DND-41 (cell line): ENCODE data around the gene RPGRIP1L.

Experiments used
- ATAC-seq: fragments of 200-7000 bp; cut with Tn5 transposase; 3 replicates; pipeline ENCODE4 v1.9.1; 2021; ENCODE audit warnings: low read depth; ENCODE audit not compliant: insufficient read depth
- DNase-seq: peaks from one replicate; pipeline ENCODE4 v3.0.0-alpha.2; 2020
- H2AFZ ChIP-seq: 2 replicates; pipeline ENCODE4 v1.6.0; 2012; ENCODE audit warnings: low read depth, low read length
- H3K27ac ChIP-seq: 2 replicates; pipeline ENCODE4 v1.5.1; 2012; ENCODE audit warnings: low read length, inconsistent platforms
- H3K27me3 ChIP-seq: fragments of 200-600 bp; sonication (generic); 2 replicates; pipeline ENCODE4 v1.6.0; 2012; ENCODE audit warnings: low read length, mild to moderate bottlenecking, inconsistent platforms; ENCODE audit not compliant: insufficient read depth, poor library complexity
- H3K36me3 ChIP-seq: 2 replicates; pipeline ENCODE4 v1.5.1; 2012; ENCODE audit warnings: low read length, inconsistent platforms; ENCODE audit not compliant: insufficient read depth
- H3K4me1 ChIP-seq: 2 replicates; pipeline ENCODE4 v1.5.1; 2012; ENCODE audit warnings: mild to moderate bottlenecking, low read length; ENCODE audit not compliant: insufficient read depth
- H3K4me2 ChIP-seq: 2 replicates; pipeline ENCODE4 v1.6.0; 2012; ENCODE audit warnings: mild to moderate bottlenecking, moderate library complexity, low read length, inconsistent platforms; ENCODE audit not compliant: insufficient read depth
- H3K4me3 ChIP-seq, 2 experiments: fragments of 200-600 bp in 1 of 2; shearing (Covaris generic) in 1 of 2; 2 replicates each; pipeline ENCODE4 v1.5.1; 2012 to 2016; ENCODE audit warnings: inconsistent platforms in 2 of 2, low read length in 2 of 2, mild to moderate bottlenecking in 2 of 2, low read depth in 1 of 2, moderate library complexity in 1 of 2
- H3K79me2 ChIP-seq: 2 replicates; pipeline ENCODE4 v1.6.0; 2012; ENCODE audit warnings: low read length, inconsistent platforms; ENCODE audit not compliant: insufficient read depth
- H3K9ac ChIP-seq: 2 replicates; pipeline ENCODE4 v1.6.0; 2012; ENCODE audit warnings: low read depth, mild to moderate bottlenecking, inconsistent platforms, low read length, moderate library complexity
- H3K9me3 ChIP-seq: 2 replicates; pipeline ENCODE4 v1.5.1; 2012; ENCODE audit warnings: low read length, moderate library complexity, mild to moderate bottlenecking, inconsistent platforms; ENCODE audit not compliant: insufficient read depth, severe bottlenecking
- H4K20me1 ChIP-seq: 2 replicates; pipeline ENCODE4 v1.6.0; 2012; ENCODE audit warnings: low read length; ENCODE audit not compliant: insufficient read depth
- CTCF ChIP-seq: IDR thresholded peaks from 2 replicates; pipeline ENCODE4 v1.5.1; 2012; ENCODE audit warnings: borderline replicate concordance, low read length, moderate library complexity, mild to moderate bottlenecking; ENCODE audit not compliant: poor library complexity, severe bottlenecking; ENCODE audit errors: extremely low read depth
- EZH2 ChIP-seq: IDR thresholded peaks from 3 replicates; pipeline ENCODE4 v1.6.1; 2012; ENCODE audit warnings: borderline replicate concordance, low read depth, mild to moderate bottlenecking, moderate library complexity, low read length, inconsistent platforms; ENCODE audit not compliant: severe bottlenecking

RPGRIP1L gene

GRCh38 chr16:53609536-53609935 is 94.1 kb downstream of the RPGRIP1L start:
- TF ChIP-seq EZH2 (no peak), CTCF (no peak)

GRCh38 chr16:53608094-53608493 is 95.6 kb downstream of the RPGRIP1L start:
- Histone ChIP-seq H3K4me2 (no peak overlapping the region), H3K9ac (no peak overlapping the region), H3K27ac (no peak overlapping the region), H3K4me1 (no peaks in the 10 kb centered on the region), H3K79me2 (no peaks in the 10 kb centered on the region), H3K27me3 (no peaks in the 10 kb centered on the region), H2AFZ (no peak overlapping the region), H3K36me3 (peaks cover 10% of the 10 kb centered on the region; the same call in 1 of the 2 replicates), H4K20me1 (no peaks in the 10 kb centered on the region), H3K9me3 (no peaks in the 10 kb centered on the region), H3K4me3 (no peak overlapping the region)
- ATAC-seq: no peak
- no peak for DNase-seq
- TF ChIP-seq EZH2 (no peak), CTCF (no peak)

More at GRCh38 chr16:53609536-53609935, 94.1 kb downstream of the RPGRIP1L start:
- peaks cover 10% of the 10 kb centered on the region; the same call in 1 of the 2 replicates for H3K36me3 ChIP-seq
- no peaks in the 10 kb centered on the region for H3K9me3 ChIP-seq
- H3K4me2 ChIP-seq: no peak overlapping the region
- H2AFZ ChIP-seq: no peak overlapping the region
- no peak overlapping the region for H3K27ac ChIP-seq
- no peak for DNase-seq
- H3K9ac ChIP-seq: no peak overlapping the region
- H4K20me1 ChIP-seq: no peaks in the 10 kb centered on the region
- no peaks in the 10 kb centered on the region for H3K27me3 ChIP-seq
- no peak for ATAC-seq
- H3K79me2 ChIP-seq: no peaks in the 10 kb centered on the region
- no peaks in the 10 kb centered on the region for H3K4me1 ChIP-seq
- no peak overlapping the region for H3K4me3 ChIP-seq

GRCh38 chr16:53605831-53606400 is 97.7 kb downstream of the RPGRIP1L start:
- Histone ChIP-seq H3K9ac (no peak overlapping the region), H3K27me3 (no peaks in the 10 kb centered on the region), H3K36me3 (peaks cover 16% of the 10 kb centered on the region; the same call in 1 of the 2 replicates), H3K27ac (no peak overlapping the region), H3K4me1 (no peaks in the 10 kb centered on the region), H2AFZ (no peak overlapping the region), H3K79me2 (no peaks in the 10 kb centered on the region), H4K20me1 (no peaks in the 10 kb centered on the region), H3K9me3 (no peaks in the 10 kb centered on the region), H3K4me2 (no peak overlapping the region), H3K4me3 (no peak overlapping the region)
- DNase-seq: no peak
- ATAC-seq: no peak
- TF ChIP-seq CTCF (no peak), EZH2 (no peak)
